Fibroblast of skin of right biceps (primary cell): ENCODE data around the gene VPS26A.

Experiments used
- DNase-seq: peaks from one replicate; pipeline ENCODE4 v3.0.0-alpha.2; 2013

The VPS26A gene

DNA sequence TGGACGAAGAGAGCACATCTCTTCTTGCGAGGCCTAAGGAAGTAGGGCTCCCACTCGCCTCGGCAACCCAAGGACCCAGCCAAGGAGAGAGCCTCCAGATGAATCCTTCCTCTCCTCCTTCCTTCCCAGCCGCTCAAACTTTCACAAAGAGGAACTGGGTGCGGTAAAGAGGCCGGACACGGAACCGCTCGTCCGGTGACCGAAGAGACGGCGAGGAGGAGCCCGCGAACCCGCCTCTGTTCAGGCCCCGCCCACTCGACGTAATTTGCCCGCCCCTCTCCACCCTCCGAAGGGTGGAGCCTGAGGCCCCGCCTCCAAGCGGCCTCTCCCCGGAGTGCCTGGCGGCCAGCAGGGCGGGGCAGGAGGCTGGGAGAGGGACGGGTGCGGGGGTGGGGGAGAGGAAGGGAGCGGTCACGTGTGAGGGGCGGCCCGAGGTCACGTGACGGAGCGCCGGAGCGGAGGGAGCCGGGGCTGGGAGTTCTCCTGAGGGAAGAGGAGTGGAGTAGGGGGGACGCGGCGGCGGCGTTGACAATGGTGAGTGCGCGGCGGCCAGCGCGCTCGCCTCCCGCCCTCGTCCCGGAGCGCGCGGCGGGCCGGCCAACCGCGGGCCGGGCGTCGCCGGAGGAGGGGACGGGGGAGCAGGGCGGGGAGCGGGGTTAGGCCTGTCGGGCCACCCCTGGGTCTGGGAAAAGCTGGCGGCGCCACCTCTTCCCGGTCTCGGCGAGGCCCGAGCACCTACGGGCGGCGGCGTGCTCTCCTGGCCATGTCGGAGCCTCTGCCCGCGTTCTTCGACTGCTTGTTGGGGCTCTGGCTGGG lies at the start of gene VPS26A:
Gene VPS26A (plus strand): TSS at position 432 of the 816 bp plus-strand sequence. CDS start 100 bp downstream, at position 532.
- DNase-seq = peak; percentile 98

DNA sequence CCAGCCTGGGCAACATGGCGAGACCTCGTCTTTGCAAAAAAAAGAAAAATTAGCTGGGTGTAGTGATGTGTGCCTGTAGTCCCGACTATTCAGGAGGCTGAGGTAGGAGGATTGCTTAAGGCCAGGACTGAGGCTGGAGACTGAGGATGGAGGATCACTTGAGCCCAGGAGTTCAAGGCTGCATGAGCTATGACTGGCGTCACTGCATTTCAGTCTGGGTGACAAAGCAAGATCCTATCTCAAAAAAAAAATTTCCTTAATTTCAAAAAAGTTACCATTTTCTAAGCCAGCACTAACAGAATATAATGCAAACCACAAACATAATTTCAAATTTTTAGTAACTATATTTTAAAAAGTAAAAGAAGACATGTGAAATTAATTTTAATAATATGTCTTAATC lies 49.4 kb upstream of the VPS26A start:
- DNase-seq = no peak

DNA sequence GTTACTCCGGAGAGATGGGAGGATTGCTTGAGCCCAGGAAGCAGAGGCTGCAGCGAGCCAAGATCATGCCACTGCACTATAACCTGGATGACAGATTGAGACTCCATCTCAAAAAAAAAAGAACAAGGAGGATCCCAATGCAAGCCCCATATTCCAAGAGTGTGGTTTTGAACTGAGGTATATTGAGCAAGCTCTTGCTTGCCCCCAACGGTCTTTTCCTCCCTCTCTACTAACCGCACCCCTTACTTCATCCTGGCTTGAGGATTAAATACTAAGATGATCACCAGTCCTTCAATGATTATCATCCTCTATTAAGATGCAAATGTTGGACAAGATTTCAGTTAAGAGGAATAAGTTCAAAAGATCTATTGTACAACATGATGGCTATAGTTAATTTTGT lies 48.5 kb upstream of the VPS26A start:
- no peak for DNase-seq

DNA sequence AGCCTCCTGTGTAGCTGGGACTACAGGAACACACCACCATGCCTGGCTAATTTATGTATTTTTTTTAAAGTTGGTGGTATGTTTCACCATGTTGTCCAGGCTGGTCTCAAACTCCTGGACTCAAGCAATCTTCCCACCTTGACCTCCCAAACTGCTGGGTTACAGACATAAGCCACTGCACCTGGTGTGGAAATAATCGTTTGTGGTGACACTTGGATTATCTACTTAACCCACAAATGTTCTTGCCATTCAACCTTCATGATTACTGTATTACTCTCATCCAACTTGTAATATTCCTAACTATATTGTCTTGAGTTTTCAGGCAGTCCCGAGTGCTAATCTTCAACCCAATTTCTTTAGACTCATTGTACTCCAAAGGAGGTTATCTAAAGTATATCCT lies 45.7 kb upstream of the VPS26A start:
- DNase-seq = no peak

DNA sequence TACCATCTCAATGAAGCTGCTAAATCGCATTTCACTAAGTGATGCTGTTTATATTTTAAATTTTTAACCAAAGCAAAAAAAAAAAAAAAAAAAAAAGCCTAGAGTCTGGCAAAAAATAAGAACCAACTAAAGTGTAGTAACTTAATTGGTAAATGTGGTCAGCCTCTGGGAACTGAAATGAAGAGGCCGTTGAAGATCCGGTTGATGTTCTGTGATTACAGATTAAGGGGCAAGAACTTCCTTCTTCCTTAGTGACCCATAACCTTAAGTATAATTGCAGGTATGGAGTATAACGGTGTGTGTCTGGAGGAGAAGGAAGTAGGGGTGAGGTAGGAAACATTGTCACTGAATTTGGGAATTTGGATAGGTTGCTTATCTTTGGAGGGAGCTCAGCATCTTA lies 43.8 kb upstream of the VPS26A start:
- DNase-seq = no peak

DNA sequence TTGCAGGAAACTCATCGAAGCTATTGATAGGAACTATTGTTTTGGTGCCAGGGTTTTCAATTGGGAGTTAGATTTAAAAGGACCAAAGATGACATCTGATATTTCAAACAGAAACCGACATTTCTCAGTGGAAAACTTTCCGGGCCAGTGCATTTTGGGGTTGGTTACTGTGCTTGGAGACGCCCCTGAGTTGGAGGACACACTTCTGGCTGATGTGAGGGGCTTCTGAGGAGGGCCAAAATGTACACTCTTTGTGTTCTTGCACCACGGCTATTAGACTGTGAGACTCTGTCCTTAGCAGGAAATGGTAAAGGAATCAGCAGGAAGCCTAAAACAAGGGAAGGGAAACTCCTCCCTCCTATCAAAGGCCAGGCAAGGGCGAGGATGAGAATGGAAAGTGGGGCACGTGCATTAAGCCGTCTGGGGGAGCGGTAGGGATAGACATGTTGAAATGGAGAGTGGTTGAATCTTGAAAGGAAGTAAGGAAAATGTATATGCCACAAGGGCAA lies 37.9 kb upstream of the VPS26A start:
- peak; percentile 23 for DNase-seq

DNA sequence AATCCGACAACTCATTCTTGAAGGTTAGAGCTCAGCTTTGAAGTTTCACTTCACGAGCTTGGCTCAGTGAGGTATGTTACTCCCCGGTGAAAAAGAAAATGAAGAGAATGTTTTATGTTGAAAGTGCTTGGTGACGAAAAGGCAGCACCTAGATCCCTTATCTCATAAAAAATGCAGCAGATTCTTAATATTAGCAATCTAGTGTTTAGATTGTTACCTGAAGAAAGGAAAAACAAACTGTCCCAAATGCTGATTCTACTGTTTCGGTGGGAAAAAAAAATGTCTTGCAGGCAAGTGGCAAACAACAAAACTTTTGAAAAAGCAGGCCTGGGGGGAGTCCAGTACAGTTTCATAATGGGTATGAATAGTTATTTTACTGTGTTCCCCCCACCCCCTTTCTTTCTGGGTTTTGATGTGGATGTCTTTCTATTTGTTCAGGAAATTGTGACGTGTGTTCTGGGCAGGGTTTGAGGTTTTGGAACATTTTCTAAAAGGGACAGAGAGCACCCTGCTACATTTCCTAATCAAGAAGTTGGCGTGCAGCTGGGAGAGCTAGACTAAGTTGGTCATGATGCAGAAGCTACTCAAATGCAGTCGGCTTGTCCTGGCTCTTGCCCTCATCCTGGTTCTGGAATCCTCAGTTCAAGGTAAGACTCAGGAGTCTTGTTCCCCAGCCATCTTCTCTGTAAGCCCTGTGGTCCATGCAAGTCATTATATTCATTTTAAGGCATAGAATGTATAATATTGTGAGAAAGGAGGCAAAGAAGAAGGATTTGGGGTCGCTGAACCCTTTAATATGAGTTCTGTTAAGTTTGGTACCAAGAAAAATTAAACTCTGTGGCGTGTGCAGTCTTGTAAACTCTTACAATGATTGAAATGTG lies 36.1 kb upstream of the VPS26A start, which contains the start of gene SRGN:
Gene SRGN (plus strand): TSS at position 514 of the 881 bp plus-strand sequence. CDS start 55 bp downstream, at position 569.
- DNase-seq = peak; percentile 68

DNA sequence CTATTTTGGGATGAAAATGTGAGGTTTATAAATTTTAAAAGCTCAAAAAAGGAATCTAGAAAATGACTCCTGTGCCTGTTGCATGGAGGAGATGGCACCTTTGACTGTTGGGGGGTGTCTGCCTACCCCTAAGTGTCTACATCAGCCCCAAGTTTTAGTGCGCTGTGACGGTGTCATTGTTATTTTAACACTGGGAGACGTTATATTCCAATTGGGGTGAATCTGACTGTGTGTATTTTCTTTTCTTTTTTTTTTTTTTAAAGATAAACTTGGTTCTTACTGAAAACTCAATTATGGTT lies 35.6 kb upstream of the VPS26A start:
- DNase-seq = no peak

DNA sequence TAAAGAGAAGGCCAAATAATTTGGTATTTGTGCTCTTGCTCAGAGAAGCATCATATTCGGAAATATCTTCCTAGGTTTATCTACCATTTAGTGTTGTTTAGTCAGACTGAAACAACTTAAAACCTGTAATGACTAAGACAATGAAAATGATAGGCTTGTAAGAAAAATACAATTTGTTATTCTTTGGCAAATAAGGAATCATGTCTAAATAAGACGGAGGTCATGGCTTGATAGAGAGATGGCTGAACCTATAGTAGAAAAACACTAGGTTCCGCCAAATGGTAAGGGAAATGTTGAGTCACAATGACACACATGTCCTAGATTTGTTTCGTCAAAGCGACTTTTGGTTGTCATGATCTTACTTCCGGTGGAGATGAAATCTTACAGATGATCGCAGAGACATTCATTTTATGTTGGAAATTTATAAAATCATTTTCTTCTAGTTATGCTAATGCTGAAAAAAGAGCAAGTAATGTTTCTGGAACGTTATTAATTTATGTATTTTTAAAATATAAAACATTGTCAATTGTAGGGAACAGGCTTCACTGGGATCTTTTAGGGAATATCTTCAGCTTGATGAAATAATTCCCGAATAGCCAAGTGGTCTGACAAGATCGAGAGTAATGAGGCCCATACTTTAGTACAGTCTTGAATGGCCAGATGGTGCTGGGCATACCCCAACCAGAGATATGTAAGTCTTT lies 35.0 kb upstream of the VPS26A start:
- peak; percentile 59 for DNase-seq

DNA sequence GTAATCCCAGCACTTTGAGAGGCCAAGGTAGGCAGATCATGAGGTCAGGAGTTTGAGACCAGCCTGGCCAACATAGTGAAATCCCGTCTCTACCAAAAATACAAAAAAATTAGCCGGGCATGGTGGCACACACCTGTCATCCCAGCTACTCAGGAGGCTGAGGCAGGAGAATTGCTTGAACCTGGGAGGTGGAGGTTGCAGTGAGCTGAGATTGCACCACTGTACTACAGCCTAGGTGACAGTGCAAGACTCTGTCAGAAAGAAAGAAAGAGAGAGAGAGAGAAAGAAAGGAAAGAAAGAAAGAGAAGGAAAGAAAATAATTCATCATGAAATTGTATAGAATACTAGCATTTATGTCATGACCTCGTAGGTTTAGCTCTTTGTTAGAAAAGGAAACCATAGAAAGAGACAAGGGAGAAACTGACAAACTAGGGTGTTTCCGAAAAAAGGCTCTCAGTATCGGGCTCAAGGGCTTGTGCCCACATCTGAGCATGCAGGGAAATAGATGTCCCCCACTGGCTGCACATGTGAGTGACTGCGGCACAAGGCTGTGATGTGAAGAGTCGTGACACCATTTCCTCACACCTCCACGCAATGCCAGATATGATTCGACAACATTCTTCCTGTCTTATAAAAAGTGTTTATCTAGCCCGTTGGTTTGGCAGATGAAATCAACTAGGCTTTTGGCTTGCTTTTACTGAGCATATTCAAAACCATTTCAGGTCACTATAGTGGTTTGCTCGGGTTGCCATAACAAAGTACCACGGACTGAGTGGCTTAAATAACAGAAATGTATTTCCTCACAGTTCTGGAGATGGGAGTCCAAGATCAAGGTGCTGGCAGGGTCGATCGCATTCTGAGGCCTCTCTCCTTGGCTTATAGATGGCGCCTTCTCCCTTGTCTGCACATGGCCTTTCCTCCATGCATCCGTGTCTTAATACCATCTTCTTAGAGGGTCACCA lies 34.1 kb upstream of the VPS26A start:
- no peak for DNase-seq

DNA sequence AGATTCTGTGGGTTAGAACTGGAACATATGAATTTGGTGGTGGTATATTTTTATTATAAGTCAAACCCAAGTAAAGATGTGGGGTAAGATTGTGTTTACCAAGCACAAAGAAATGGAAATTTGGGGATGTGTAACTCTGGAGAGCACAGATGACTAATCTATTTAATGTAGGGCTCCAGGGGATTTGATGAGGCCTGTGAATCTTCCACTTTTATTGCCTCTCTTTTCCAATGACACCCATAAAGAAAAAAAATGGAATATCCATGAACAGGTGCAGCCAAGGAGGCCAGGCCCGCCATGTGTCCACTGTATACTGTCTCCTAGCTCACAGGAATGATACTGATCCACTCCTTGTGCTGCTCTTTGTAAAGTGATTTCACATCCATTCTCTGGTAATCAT lies 33.3 kb upstream of the VPS26A start:
- no peak for DNase-seq

DNA sequence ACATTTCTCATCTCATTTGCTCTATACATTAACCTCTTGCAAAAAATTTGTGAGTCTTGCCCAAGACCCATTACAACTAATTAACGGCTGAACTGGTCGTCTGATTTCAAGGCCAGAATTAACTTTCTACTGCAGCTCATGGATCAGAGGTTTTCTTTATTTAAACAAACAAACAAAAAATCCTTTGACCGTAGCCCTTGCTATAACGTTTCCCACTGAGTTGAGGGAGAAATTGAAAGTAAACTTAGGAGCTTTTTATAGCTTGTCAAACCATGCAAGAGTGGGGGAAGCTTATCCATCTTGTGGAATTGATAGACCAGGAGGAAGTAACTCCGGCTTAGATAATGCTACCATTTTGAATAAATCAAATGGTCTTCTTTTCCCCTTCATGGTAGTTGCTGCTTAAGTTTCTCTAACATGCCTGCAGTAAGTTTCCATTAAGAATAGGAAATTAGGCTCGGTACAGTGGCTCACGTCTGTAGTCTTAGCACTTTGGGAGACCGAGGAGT lies 32.8 kb upstream of the VPS26A start:
- no peak for DNase-seq

DNA sequence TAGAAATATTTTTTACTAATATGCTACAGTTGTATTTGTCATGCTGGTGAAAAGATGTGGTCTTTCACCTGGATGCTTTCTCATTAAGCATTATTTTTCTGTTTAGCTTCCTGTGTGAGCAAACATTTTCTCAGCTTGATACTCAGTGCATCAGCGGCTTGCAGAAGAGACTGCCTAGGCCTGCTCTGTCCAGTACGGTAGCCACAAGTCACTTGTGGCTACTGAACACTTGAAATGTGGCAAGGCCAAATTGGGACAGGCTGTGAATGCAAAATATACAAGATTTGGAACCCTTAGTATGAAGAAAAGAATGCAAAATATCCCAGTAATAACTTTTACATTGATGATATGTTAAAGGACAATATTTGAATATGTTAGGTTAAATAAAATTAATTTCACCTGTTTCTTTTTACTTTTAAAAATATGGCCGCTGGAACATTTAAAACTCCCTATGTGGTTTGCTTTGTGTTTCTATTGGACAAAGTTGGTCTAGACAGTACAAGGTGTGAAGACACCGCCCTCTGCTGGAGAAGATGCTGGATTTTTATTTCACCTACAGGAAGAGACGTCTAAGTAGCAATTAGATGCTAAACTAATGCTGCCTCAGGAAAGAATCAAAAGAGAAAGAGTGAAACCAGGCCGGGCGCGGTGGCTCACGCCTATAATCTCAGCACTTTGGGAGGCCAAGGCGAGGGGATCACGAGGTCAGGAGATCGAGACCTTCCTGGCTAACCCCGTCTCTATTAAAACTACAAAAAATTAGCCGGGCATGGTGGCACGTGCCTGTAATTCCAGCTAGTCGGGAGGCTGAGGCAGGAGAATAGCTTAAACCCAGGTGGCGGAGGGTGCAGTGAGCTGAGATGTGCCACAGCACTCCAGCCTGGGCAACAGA lies 30.8 kb upstream of the VPS26A start:
- DNase-seq = peak; percentile 81

DNA sequence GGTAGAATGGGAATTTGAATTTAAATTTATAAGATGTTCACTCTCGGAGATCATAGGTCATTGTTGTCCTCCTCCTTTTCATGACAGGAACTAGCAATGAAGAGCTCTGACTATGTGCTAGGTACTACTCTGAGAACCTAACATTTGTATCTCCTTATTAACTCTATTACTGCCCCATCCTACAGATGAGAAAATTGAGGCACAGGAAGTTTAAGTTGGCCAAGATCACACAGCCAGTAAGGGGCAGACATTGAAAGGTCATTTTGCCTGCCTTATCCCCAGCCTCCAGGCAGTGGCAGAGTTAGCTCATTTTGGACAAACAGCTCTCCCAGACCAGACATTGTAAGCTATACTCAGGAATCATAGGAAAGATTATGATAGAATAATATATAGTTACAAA lies 30.0 kb upstream of the VPS26A start:
- peak; percentile 10 for DNase-seq

DNA sequence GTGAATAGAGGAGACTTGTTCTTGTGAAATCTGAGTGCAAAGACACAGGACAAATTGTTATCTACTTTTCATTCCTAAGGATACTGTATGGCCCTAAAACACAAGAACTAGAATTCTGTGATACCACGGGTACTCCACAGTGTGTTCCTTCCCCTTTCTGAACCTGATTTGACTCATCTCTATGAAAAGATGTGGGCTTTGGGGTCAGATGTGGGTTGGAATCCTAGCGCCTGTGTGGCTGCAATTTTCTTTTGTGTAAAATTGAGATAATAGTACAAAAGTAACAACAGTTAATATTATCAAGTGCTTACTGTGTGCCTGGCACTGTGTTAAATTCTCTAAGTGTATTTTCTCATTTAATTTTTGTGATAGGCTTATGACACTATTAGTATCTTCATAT lies 27.9 kb upstream of the VPS26A start:
- no peak for DNase-seq

DNA sequence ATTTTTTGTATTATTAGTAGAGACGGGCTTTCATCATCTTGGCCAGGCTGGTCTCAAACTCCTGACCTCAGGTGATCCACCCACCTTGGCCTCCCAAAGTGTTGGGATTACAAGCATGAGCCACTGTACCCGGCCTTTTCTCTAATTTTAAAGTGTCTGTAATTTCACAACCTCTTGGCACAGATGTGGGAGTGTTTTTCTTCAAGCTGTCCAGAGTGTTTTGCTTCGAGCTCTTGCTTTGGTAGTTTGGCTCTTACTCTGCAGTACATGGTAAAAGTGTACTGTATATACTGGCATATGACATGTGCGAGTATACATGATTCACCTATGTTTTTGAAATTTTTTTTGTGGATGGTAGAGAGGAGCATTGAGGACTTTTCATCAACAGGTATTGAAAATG lies 26.2 kb upstream of the VPS26A start:
- no peak for DNase-seq

DNA sequence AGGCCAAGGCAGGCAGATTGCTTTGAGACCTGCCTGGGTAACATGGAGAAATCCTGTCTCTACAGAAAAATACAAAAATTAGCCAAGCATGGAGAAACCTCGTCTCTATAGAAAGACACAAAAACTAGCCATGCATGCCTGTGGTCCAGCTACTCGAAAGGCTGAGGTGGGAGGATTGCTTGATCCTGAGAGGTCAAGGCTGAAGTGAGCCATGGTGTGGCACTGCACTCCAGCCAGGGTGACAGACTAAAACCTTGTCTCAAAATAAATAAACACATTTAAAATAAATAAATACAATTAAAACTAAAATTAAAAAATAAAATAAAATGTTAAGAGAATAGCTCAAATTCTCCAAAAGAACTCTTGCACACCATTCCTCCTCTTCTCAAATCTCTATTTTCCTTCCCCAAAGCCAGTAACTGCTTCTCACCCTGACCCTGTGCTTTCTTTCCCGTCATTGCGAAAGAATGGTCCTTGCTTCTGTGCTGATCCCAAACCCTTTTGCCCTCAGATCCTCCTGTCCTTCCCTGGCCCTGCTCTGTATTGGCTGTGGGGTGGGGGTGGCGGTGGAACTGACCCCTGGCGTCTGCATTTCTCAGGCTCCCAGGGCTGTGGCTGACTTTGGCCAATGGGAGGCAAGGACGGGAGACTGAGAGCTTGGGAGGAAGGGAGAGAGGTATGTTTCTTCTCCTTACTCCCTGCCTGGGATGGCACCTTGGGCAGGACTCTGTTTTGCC lies 23.7 kb upstream of the VPS26A start:
- DNase-seq = no peak

DNA sequence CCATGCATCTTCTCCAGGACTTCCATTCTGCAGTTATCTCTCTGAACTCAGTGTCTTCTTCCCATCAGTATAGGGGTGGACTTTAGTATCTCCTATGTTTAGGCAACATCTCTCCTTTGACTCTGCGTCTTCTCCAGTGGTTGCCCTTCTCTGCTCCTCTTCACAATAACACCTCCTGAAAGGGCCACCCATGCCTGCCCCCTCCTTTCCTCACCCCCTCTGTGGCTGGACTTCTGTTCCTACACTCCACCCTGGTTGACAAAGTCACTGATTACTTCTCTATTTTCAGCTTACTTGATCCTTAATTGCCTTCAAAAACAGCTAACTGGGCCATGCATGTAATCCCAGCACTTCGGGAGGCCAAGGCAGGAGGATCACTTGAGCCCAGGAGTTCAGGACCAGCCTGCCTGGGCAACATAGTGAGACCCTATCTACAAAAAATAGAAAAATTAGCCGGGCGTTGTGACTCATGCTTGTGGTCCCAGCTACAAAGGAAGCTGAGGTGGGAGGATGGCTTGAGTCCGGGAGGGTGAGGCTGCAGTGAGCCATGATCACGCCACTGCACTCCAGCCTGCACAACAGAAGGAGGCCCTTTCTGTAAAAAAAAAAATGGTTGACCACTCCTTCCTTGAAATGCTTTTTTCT lies 22.4 kb upstream of the VPS26A start:
- peak; percentile 27 for DNase-seq

DNA sequence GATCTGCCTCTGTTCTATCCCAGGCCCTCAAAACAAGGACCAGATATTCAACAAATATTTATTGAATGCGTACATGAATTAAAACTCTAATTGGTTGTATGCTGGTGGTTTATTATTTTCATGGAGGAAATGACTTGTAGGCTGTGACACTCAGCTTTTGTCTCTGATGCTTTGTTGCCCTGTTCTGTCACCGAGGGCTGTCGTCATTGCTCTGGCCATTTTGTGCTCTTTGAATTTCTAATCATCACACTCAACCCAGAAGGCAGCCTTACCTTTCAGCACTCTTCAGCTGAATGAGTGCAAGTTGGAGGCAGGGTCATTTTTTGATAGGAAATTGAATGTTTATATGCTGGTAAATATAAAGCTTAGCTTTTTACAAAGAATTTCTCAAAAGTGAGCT lies 21.5 kb upstream of the VPS26A start:
- no peak for DNase-seq
